Liver (tissue), 9 donors: Measurements from ENCODE around the gene INPP5E. TPM values are rescaled to one million over a fixed set of nuclear protein-coding genes. Genes with fewer than 3 reads are reported as not detected.

Experiments used
- DNase-seq: peaks from one replicate; pipeline ENCODE4 v3.0.0-alpha.2; 2017; ENCODE audit warnings: low spot score
- H3K27ac ChIP-seq, 2 donors: one replicate each; pipeline ENCODE4 v1.7.0; 2013; ENCODE audit warnings: inconsistent platforms in 2 of 2, low read length in 2 of 2, control low read depth in 1 of 2, low read depth in 1 of 2, mild to moderate bottlenecking in 1 of 2
- H3K27me3 ChIP-seq, 4 donors: one replicate each; pipeline versions ENCODE4 v1.6.1 to v1.7.0; 2013; ENCODE audit warnings: low read length in 3 of 4, inconsistent platforms in 1 of 4, mild to moderate bottlenecking in 1 of 4, moderate library complexity in 1 of 4; ENCODE audit not compliant: control insufficient read depth in 4 of 4, insufficient read depth in 4 of 4
- H3K36me3 ChIP-seq, 4 donors: one replicate each; pipeline versions ENCODE4 v1.6.1 to v1.7.0; 2013; ENCODE audit warnings: low read length in 3 of 4, mild to moderate bottlenecking in 3 of 4, low read depth in 1 of 4, moderate library complexity in 1 of 4; ENCODE audit not compliant: control insufficient read depth in 4 of 4, insufficient read depth in 3 of 4
- H3K4me1 ChIP-seq, 4 donors: one replicate each; pipeline versions ENCODE4 v1.6.1 to v1.7.0; 2013; ENCODE audit warnings: low read length in 3 of 4, mild to moderate bottlenecking in 3 of 4, moderate library complexity in 1 of 4; ENCODE audit not compliant: control insufficient read depth in 4 of 4, insufficient read depth in 4 of 4
- H3K4me3 ChIP-seq, 3 donors: one replicate each; pipeline versions ENCODE4 v1.6.1 to v1.7.0; 2013; ENCODE audit warnings: low read length in 3 of 3, control low read depth in 1 of 3, low read depth in 1 of 3, mild to moderate bottlenecking in 1 of 3
- H3K9ac ChIP-seq, 2 donors: one replicate each; pipeline ENCODE4 v1.7.0; 2013; ENCODE audit warnings: low read length in 2 of 2, mild to moderate bottlenecking in 2 of 2, moderate library complexity in 2 of 2, control low read depth in 1 of 2, low read depth in 1 of 2
- H3K9me3 ChIP-seq, 4 donors: one replicate each; pipeline versions ENCODE4 v1.6.1 to v1.7.0; 2013; ENCODE audit warnings: low read length in 3 of 4; ENCODE audit not compliant: control insufficient read depth in 4 of 4
- EGR1 ChIP-seq, 2 donors: IDR thresholded peaks; 2 replicates each; pipeline ENCODE4 v1.6.1; 2016 to 2018; ENCODE audit warnings: antibody characterized with exemption in 2 of 2, low read depth in 2 of 2
- FOXA1 ChIP-seq: IDR thresholded peaks from 2 replicates; pipeline ENCODE4 v1.6.1; 2016; ENCODE audit warnings: antibody characterized with exemption
- GABPA ChIP-seq, 2 donors: IDR thresholded peaks in 1 of 2; conservative IDR thresholded peaks in 1 of 2; 2 replicates each; pipeline ENCODE4 v1.6.1; 2016; ENCODE audit warnings: antibody characterized with exemption in 2 of 2, mild to moderate bottlenecking in 1 of 2, moderate library complexity in 1 of 2
- JUND ChIP-seq, 2 donors: IDR thresholded peaks; 2 replicates each; pipeline ENCODE4 v1.6.1; 2016; ENCODE audit warnings: antibody characterized with exemption in 2 of 2
- NR2F2 ChIP-seq: IDR thresholded peaks from 2 replicates; pipeline ENCODE4 v1.6.1; 2016; ENCODE audit warnings: antibody characterized with exemption
- RXRA ChIP-seq, 2 donors: IDR thresholded peaks; 2 replicates each; pipeline ENCODE4 v1.6.1; 2017 to 2018; ENCODE audit warnings: antibody characterized with exemption in 2 of 2, mild to moderate bottlenecking in 1 of 2
- SP1 ChIP-seq: IDR thresholded peaks from 2 replicates; pipeline ENCODE4 v1.6.1; 2018; ENCODE audit warnings: antibody characterized with exemption, mild to moderate bottlenecking
- TAF1 ChIP-seq: conservative IDR thresholded peaks from 2 replicates; pipeline ENCODE4 v1.6.1; 2016; ENCODE audit warnings: antibody characterized with exemption, mild to moderate bottlenecking
- WGBS: extraction: QIAGEN DNeasy Blood & Tissue Kit; methylation state at CpG from one replicate; pipeline ENCODE4 v1.1.7; 2013; 5-methylcytosine and 5-hydroxymethylcytosine counted together
- polyA plus RNA-seq, 2 donors: library from polyadenylated mRNA; stranded (reverse) in 1 of 2; unstranded in 1 of 2; fragments of 200-250 nt in 1 of 2; fragments of >200 nt in 1 of 2; fragmentation: Nextera tagmentation in 1 of 2; extraction: Ambion mirVana in 1 of 2; gene quantifications; one replicate each; pipeline versions ENCODE4 v1.2.1 to v1.2.3, GENCODE V29; 2013 to 2015
- total RNA-seq, 2 donors: library from RNA; depleted of rRNA; stranded (reverse); fragments of >200 nt; gene quantifications; one replicate each; pipeline ENCODE4 v1.2.3, GENCODE V29; 2014
- TF ChIP-seq, protein P1 (sequence below): IDR thresholded peaks from 2 replicates; pipeline ENCODE4 v1.6.1; 2016; ENCODE audit warnings: antibody characterized with exemption
- TF ChIP-seq, protein P2 (sequence below): IDR thresholded peaks from 2 replicates; pipeline ENCODE4 v1.6.1; 2016; ENCODE audit warnings: antibody characterized with exemption
- TF ChIP-seq, protein P3 (sequence below): fragments of 150-350 bp; IDR thresholded peaks from 2 replicates; pipeline ENCODE4 v1.5.1; 2017; ENCODE audit warnings: improper control_type of control experiment, low read depth, low read length; ENCODE audit not compliant: missing input control
- TF ChIP-seq, protein P4 (sequence below): IDR thresholded peaks from 2 replicates; pipeline ENCODE4 v1.6.1; 2016; ENCODE audit warnings: antibody characterized with exemption
- TF ChIP-seq, protein P5 (sequence below): IDR thresholded peaks from 2 replicates; pipeline ENCODE4 v1.6.1; 2016; ENCODE audit warnings: antibody characterized with exemption, mild to moderate bottlenecking
- donor health status: healthy.
- donor health status: healthy.
- donor health status: healthy.
- donor health status: healthy.
- donor health status: healthy.

Gene INPP5E
- total and polyA plus RNA-seq, 4 donors = 1.0 to 3.3 (median 2.9) TPM

DNA sequence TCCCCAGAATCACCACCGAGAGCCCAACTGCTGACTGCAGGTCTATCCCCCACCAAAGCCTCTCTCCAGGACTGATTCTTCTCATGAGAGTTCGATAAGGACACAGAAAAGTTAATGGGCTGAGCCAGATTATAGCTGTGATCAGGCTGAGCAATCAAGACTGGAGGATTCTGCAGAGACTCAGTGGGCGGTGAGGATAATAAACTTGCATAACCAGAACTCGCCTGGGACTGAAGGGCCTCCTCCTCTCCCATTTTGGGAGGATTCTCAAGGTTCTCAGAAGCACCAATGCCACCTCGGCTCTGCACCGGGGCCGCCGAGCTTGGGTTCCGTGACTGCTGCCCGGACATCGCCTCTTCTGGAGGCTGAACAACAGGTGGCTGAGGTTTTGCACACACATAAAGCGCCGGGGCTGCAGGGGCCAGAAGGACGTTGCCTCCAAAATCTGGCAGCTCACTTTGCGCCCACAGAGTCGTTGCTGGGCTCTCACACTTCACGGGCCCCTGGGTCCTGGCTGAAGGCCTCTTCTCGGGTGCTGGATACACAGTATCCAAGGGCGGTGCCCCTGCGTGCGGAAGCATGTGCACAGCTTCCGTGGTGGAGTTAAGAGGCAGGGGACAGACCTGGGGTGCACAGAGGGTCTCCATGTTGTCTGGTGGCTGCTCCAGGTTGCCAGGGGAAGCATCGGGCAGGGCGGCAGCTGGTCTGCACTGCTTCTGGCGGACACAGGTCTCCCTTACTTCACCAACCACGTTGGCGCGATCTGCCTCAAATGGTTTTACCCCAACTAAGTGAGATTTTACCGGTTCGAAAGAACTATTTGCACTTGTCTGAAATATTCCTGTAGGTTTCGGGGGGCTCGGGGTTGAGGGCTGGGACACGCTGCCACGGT is 35.6 kb upstream of the INPP5E start (continued):
- TF ChIP-seq, protein P1, sequence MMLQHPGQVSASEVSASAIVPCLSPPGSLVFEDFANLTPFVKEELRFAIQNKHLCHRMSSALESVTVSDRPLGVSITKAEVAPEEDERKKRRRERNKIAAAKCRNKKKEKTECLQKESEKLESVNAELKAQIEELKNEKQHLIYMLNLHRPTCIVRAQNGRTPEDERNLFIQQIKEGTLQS = no peak

DNA sequence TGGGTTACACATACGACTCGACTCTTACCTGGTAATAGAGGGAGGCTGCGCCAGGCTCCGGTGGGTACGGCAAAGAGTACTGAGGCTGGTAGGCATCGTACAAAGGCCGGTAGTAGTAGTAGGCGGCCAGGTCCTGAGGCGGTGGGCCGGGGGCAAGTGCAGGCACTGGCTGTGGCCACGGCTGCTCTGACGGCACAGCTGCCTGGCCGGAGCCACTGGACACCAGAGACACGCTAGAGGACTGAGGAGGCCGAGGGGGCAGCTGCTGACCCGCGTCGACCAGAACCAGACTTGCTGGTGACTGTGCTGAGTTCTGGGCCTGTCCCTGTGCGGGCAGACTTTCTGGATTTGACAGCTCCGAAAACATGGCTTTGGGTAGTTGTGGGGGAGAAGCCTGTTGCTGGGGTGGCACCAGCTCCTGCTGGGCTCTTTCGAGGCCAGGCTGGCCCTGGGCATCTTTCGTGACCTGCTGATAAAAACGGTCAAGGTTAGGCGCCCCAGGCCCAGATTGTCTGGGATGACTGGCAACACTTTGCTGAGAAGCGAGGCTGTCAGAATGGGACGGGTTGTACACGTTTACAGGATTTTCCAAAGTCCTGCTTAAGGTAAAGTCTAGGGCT is 34.5 kb upstream of the INPP5E start:
- Histone ChIP-seq H3K9me3 (no peaks in the 10 kb centered on the region), H3K4me3 (no peak overlapping the region), H3K27ac (no peak overlapping the region), H3K4me1 (no peaks in the 10 kb centered on the region), H3K27me3 (no peaks in the 10 kb centered on the region), H3K9ac (no peak overlapping the region), H3K36me3 (peaks cover 49 to 85% (median 63%) of the 10 kb centered on the region in 4 donors)
- DNase-seq = no peak
- 95% methylated on average over 27 of the region's 27 CpGs for WGBS
- TF ChIP-seq NR2F2 (no peak), JUND (IDR thresholded peaks at IDR 0.05) (no peak), GABPA (IDR thresholded peaks at IDR 0.05 in 1 of 2, conservative IDR thresholded peaks at IDR 0.05 in 1 of 2) (no peak), RXRA (IDR thresholded peaks at IDR 0.05) (no peak), SP1 (no peak), TAF1 (no peak), EGR1 (IDR thresholded peaks at IDR 0.05; ENCODE audit: low read depth in 2 of 2) (no peak), FOXA1 (no peak)
- TF ChIP-seq, protein P2, sequence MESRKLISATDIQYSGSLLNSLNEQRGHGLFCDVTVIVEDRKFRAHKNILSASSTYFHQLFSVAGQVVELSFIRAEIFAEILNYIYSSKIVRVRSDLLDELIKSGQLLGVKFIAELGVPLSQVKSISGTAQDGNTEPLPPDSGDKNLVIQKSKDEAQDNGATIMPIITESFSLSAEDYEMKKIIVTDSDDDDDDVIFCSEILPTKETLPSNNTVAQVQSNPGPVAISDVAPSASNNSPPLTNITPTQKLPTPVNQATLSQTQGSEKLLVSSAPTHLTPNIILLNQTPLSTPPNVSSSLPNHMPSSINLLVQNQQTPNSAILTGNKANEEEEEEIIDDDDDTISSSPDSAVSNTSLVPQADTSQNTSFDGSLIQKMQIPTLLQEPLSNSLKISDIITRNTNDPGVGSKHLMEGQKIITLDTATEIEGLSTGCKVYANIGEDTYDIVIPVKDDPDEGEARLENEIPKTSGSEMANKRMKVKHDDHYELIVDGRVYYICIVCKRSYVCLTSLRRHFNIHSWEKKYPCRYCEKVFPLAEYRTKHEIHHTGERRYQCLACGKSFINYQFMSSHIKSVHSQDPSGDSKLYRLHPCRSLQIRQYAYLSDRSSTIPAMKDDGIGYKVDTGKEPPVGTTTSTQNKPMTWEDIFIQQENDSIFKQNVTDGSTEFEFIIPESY = no peak
- TF ChIP-seq, protein P1 = no peak
- TF ChIP-seq, protein P3, sequence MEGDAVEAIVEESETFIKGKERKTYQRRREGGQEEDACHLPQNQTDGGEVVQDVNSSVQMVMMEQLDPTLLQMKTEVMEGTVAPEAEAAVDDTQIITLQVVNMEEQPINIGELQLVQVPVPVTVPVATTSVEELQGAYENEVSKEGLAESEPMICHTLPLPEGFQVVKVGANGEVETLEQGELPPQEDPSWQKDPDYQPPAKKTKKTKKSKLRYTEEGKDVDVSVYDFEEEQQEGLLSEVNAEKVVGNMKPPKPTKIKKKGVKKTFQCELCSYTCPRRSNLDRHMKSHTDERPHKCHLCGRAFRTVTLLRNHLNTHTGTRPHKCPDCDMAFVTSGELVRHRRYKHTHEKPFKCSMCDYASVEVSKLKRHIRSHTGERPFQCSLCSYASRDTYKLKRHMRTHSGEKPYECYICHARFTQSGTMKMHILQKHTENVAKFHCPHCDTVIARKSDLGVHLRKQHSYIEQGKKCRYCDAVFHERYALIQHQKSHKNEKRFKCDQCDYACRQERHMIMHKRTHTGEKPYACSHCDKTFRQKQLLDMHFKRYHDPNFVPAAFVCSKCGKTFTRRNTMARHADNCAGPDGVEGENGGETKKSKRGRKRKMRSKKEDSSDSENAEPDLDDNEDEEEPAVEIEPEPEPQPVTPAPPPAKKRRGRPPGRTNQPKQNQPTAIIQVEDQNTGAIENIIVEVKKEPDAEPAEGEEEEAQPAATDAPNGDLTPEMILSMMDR = no peak
- TF ChIP-seq, protein P4, sequence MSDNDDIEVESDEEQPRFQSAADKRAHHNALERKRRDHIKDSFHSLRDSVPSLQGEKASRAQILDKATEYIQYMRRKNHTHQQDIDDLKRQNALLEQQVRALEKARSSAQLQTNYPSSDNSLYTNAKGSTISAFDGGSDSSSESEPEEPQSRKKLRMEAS = no peak
- TF ChIP-seq, protein P5, sequence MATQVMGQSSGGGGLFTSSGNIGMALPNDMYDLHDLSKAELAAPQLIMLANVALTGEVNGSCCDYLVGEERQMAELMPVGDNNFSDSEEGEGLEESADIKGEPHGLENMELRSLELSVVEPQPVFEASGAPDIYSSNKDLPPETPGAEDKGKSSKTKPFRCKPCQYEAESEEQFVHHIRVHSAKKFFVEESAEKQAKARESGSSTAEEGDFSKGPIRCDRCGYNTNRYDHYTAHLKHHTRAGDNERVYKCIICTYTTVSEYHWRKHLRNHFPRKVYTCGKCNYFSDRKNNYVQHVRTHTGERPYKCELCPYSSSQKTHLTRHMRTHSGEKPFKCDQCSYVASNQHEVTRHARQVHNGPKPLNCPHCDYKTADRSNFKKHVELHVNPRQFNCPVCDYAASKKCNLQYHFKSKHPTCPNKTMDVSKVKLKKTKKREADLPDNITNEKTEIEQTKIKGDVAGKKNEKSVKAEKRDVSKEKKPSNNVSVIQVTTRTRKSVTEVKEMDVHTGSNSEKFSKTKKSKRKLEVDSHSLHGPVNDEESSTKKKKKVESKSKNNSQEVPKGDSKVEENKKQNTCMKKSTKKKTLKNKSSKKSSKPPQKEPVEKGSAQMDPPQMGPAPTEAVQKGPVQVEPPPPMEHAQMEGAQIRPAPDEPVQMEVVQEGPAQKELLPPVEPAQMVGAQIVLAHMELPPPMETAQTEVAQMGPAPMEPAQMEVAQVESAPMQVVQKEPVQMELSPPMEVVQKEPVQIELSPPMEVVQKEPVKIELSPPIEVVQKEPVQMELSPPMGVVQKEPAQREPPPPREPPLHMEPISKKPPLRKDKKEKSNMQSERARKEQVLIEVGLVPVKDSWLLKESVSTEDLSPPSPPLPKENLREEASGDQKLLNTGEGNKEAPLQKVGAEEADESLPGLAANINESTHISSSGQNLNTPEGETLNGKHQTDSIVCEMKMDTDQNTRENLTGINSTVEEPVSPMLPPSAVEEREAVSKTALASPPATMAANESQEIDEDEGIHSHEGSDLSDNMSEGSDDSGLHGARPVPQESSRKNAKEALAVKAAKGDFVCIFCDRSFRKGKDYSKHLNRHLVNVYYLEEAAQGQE = no peak
